Body of pancreas (tissue), 4 donors: ENCODE results near the gene CENPC.

Experiments used
- CTCF ChIP-seq, 7 experiments: fragments of 450-650 bp in 4 of 7; fragments of 200-600 bp in 3 of 7; sonication (generic) in 3 of 7; IDR thresholded peaks; one replicate each; pipeline ENCODE4 v1.5.1; 2016 to 2019; ENCODE audit warnings: antibody characterized with exemption in 7 of 7
- POLR2A ChIP-seq, 3 donors: fragments of 450-650 bp; IDR thresholded peaks; one replicate each; pipeline ENCODE4 v1.6.1; 2016; ENCODE audit warnings: antibody characterized with exemption in 3 of 3, mild to moderate bottlenecking in 2 of 3

GRCh38 chr4:67500373-67500772 is 44.9 kb downstream of the CENPC start:
- no peak for TF ChIP-seq CTCF (IDR thresholded peaks at IDR 0.05)
- TF ChIP-seq POLR2A (IDR thresholded peaks at IDR 0.05) = no peak
